Measurements from ENCODE around the gene CTTNBP2NL. TPM values are rescaled to one million over a fixed set of nuclear protein-coding genes. Genes with fewer than 3 reads are reported as not detected.
"Not testable (repeated sequence)": the region's sequence is repeated elsewhere in the genome, so short reads cannot be mapped to it uniquely, and the experiment has no call there.

Gene CTTNBP2NL
- total and polyA plus RNA-seq, 10 of the 15 experiments (the other 5 are each of a cell fraction or from before 2014, with no cell fraction given): 2.1 to 11.3 (median 5.6) TPM

GRCh38 chr1:112389689-112390088 lies 6.3 kb upstream of the CTTNBP2NL start (continued):
- TF ChIP-seq USF1 (IDR thresholded peaks at IDR 0.05; ENCODE audit: borderline replicate concordance, extremely low read length, insufficient read depth, low read depth, low read length) (no peak), ELK1 (IDR thresholded peaks at IDR 0.05; ENCODE audit: low read depth, low read length) (no peak), NRF1 (conservative IDR thresholded peaks at IDR 0.05; ENCODE audit: low read depth, low read length) (no peak), SMAD1 (IDR thresholded peaks at IDR 0.05; ENCODE audit: low read depth, partially characterized antibody) (no peak), CUX1 (IDR thresholded peaks at IDR 0.05; ENCODE audit: insufficient replicate concordance, low read depth, low read length) (no peak), TAF1 (IDR thresholded peaks at IDR 0.05; ENCODE audit: borderline replicate concordance, low read depth, low read length) (no peak), IKZF1 (conservative IDR thresholded peaks at IDR 0.05) (no peak), CHD2 (IDR thresholded peaks at IDR 0.05; ENCODE audit: borderline replicate concordance, low read depth, low read length) (no peak), SMARCA5 (IDR thresholded peaks at IDR 0.05) (no peak), ZNF274 (IDR thresholded peaks at IDR 0.05; ENCODE audit: insufficient read depth, insufficient read length) (no peak), RCOR1 (conservative IDR thresholded peaks at IDR 0.05; ENCODE audit: low read depth, low read length) (no peak), ETV6 (conservative IDR thresholded peaks at IDR 0.05 in 1 of 2, IDR thresholded peaks at IDR 0.05 in 1 of 2; ENCODE audit: borderline replicate concordance in 1 of 2, low read depth in 1 of 2) (no peak), ASH2L (IDR thresholded peaks at IDR 0.05; ENCODE audit: borderline replicate concordance, low read depth) (no peak)

- Histone ChIP-seq H2AFZ (ENCODE audit: control insufficient read depth, low read depth, low read length) (peak overlapping the region; percentile 41), H3K4me1 (ENCODE audit: control insufficient read depth, insufficient read depth, low read length) (peaks cover 16% of the 10 kb centered on the region), H3K9ac (ENCODE audit: control insufficient read depth, insufficient read depth, low read length) (peak overlapping the region; percentile 30; the same call in 1 of the 2 replicates)
- ATAC-seq; H3K27ac ChIP-seq (ENCODE audit: control insufficient read depth, insufficient read depth); H4K20me1 ChIP-seq (ENCODE audit: control insufficient read depth, insufficient read depth); H3K4me2 ChIP-seq (ENCODE audit: control insufficient read depth, insufficient read depth); H3K36me3 ChIP-seq (ENCODE audit: control insufficient read depth in 2 of 2, insufficient read depth in 2 of 2, low read length in 1 of 2); H3K79me2 ChIP-seq (ENCODE audit: control insufficient read depth, insufficient read depth, low read length); H3K27me3 ChIP-seq (replicated peaks in 1 of 2; ENCODE audit: control insufficient read depth in 2 of 2, insufficient read depth in 2 of 2, low read length in 1 of 2); BruUV-seq (replicated peaks); H3K4me3 ChIP-seq; DNase-seq (ENCODE audit: low read depth, low spot score); H3K9me3 ChIP-seq (replicated peaks; ENCODE audit: control insufficient read depth, insufficient read depth, low read length); FAIRE-seq: not testable (repeated sequence)
- intact Hi-C loops (cut with micrococcal nuclease; ENCODE audit: unreplicated experiment) (loop anchor here (2.0 kb wide), 2 partner anchors 324 to 414 kb away; partner anchors contain the start of gene PPM1J), in situ Hi-C loops (cut with MboI) (loop anchor here (5.0 kb wide), 2 partner anchors 317 to 417 kb away; partner anchors contain the start of gene RHOC)
- 43% methylated on average over 15 of the region's 15 CpGs for WGBS (ENCODE audit: insufficient coverage, insufficient replicate concordance, low lambda C conversion rate, missing lambda C conversion rate)
- ChIA-PET RAD21 (ENCODE audit: unreplicated experiment) (interaction anchor here (0.6 to 4.5 kb wide), 21 partner anchors 11 to 547 kb away, joined by 3 to 53 read pairs (median 10); partner anchors contain the start of genes CAPZA1, MOV10, PPM1J and RHOC), SMC1A (ENCODE audit: uncharacterized antibody, unreplicated experiment) (interaction anchor here (0.7 to 6.9 kb wide), 27 partner anchors 11 to 652 kb away, joined by 3 to 125 read pairs (median 5); partner anchors contain the start of genes PPM1J, RHOC and ST7L), POLR2A (interaction anchor here (0.5 to 1.6 kb wide), 6 partner anchors 19 to 284 kb away, joined by 3 to 10 read pairs (median 4); partner anchors contain the start of gene MOV10), CTCF (interaction anchor here (0.6 to 14.4 kb wide), 39 partner anchors 11 to 1310 kb away, joined by 3 to 330 read pairs (median 7); partner anchors contain the start of genes CAPZA1, LRIG2, MOV10 and PPM1J)
Measured at GRCh38 chr1:112390335-112390734, 5.7 kb upstream of the CTTNBP2NL start.
